GM23338 (cell line): ENCODE results near the gene GPHA2. TPM values are rescaled to one million over a fixed set of nuclear protein-coding genes. Genes with fewer than 3 reads are reported as not detected.

Experiments
- ATAC-seq: fragments of 200-7000 bp; cut with Tn5 transposase; 3 replicates; pipeline ENCODE4 v1.9.1; 2020
- DNase-seq: peaks from one replicate; pipeline ENCODE4 v3.0.0-alpha.2; 2015; ENCODE audit warnings: low spot score
- H2AFZ ChIP-seq: fragments of 200-600 bp; sonication (generic); 2 replicates; pipeline ENCODE4 v1.8.0; 2016; ENCODE audit warnings: antibody characterized with exemption, mild to moderate bottlenecking, moderate library complexity
- H3F3A ChIP-seq: fragments of 200-600 bp; sonication (generic); replicated peaks from 2 replicates; pipeline ENCODE4 v1.8.0; 2017; ENCODE audit warnings: antibody characterized with exemption, mixed run types, low read depth
- H3K27ac ChIP-seq: fragments of 200-600 bp; sonication (generic); 2 replicates; pipeline ENCODE4 v1.6.1; 2016; ENCODE audit warnings: low read depth
- H3K27me3 ChIP-seq: fragments of 200-600 bp; sonication (generic); 2 replicates; pipeline ENCODE4 v1.8.0; 2016; ENCODE audit warnings: mild to moderate bottlenecking, mixed run types, moderate library complexity; ENCODE audit not compliant: insufficient read depth
- H3K36me3 ChIP-seq: fragments of 200-600 bp; sonication (generic); 2 replicates; pipeline ENCODE4 v1.8.0; 2016; ENCODE audit warnings: mild to moderate bottlenecking; ENCODE audit not compliant: insufficient read depth
- H3K4me1 ChIP-seq: fragments of 200-600 bp; sonication (generic); 2 replicates; pipeline ENCODE4 v1.8.0; 2016; ENCODE audit warnings: mild to moderate bottlenecking, moderate library complexity; ENCODE audit not compliant: insufficient read depth
- H3K4me2 ChIP-seq: fragments of 200-600 bp; sonication (generic); 2 replicates; pipeline ENCODE4 v1.7.1; 2017; ENCODE audit warnings: mixed run types
- H3K4me3 ChIP-seq: fragments of 200-600 bp; sonication (generic); 2 replicates; pipeline ENCODE4 v1.6.1; 2016; ENCODE audit warnings: mixed run types
- H3K79me2 ChIP-seq: fragments of 200-600 bp; sonication (generic); replicated peaks from 2 replicates; pipeline ENCODE4 v1.8.0; 2017; ENCODE audit warnings: mild to moderate bottlenecking; ENCODE audit not compliant: insufficient read depth
- H3K9me2 ChIP-seq: fragments of 200-600 bp; sonication (generic); 2 replicates; pipeline ENCODE4 v1.8.0; 2017; ENCODE audit not compliant: insufficient read depth
- H4K20me1 ChIP-seq: fragments of 200-600 bp; sonication (generic); replicated peaks from 2 replicates; pipeline ENCODE4 v1.8.0; 2017; ENCODE audit warnings: mild to moderate bottlenecking; ENCODE audit not compliant: insufficient read depth
- H3K27ac Mint-ChIP-seq: 2 replicates; pipeline ENCODE4 v1.8.0; 2020; ENCODE audit warnings: inconsistent platforms, mild to moderate bottlenecking, moderate library complexity, mixed read lengths
- H3K27me3 Mint-ChIP-seq: 3 replicates; pipeline ENCODE4 v1.8.0; 2022; ENCODE audit warnings: low read depth, mild to moderate bottlenecking, moderate library complexity, mixed read lengths, inconsistent platforms; ENCODE audit not compliant: insufficient read depth, poor library complexity
- H3K36me3 Mint-ChIP-seq: 3 replicates; pipeline ENCODE4 v1.8.0; 2021; ENCODE audit warnings: low read depth, mild to moderate bottlenecking, inconsistent platforms, moderate library complexity, mixed read lengths
- H3K4me1 Mint-ChIP-seq: 3 replicates; pipeline ENCODE4 v1.8.0; 2020; ENCODE audit warnings: mild to moderate bottlenecking, inconsistent platforms, mixed read lengths
- H3K4me3 Mint-ChIP-seq: 3 replicates; pipeline ENCODE4 v1.8.0; 2021; ENCODE audit warnings: moderate library complexity, mild to moderate bottlenecking, inconsistent platforms, mixed read lengths
- H3K9me3 Mint-ChIP-seq: 3 replicates; pipeline ENCODE4 v1.8.0; 2020; ENCODE audit warnings: moderate library complexity, mild to moderate bottlenecking, inconsistent platforms, mixed read lengths
- CREB1 ChIP-seq: fragments of 250-450 bp; sonication (Bioruptor Pico); IDR thresholded peaks from 2 replicates; pipeline ENCODE4 v1.5.0; 2020; ENCODE audit warnings: low read depth, mild to moderate bottlenecking, moderate library complexity
- ETS1 ChIP-seq: IDR thresholded peaks from 2 replicates; pipeline ENCODE4 v1.6.1; 2016; ENCODE audit warnings: antibody characterized with exemption
- EZH2 ChIP-seq: fragments of 200-600 bp; sonication (generic); IDR thresholded peaks from one replicate; pipeline ENCODE4 v1.8.0; 2017; ENCODE audit warnings: antibody characterized with exemption, mild to moderate bottlenecking, low read depth; ENCODE audit not compliant: unreplicated experiment
- JUNB ChIP-seq: IDR thresholded peaks from one replicate; pipeline ENCODE4 v1.6.1; 2016; ENCODE audit warnings: antibody characterized with exemption; ENCODE audit not compliant: unreplicated experiment
- POLR2AphosphoS5 ChIP-seq: IDR thresholded peaks from 2 replicates; pipeline ENCODE4 v1.6.1; 2016; ENCODE audit warnings: antibody characterized with exemption, low read depth
- REST ChIP-seq: IDR thresholded peaks from one replicate; pipeline ENCODE4 v1.6.1; 2018; ENCODE audit warnings: antibody characterized with exemption; ENCODE audit not compliant: unreplicated experiment
- STAT1 ChIP-seq: IDR thresholded peaks from one replicate; pipeline ENCODE4 v1.6.1; 2016; ENCODE audit warnings: antibody characterized with exemption; ENCODE audit not compliant: unreplicated experiment
- ZNF331 ChIP-seq: fragments of 250-450 bp; sonication (Bioruptor Pico); IDR thresholded peaks from 2 replicates; pipeline ENCODE4 v1.5.0; 2020; ENCODE audit warnings: low read depth, mild to moderate bottlenecking, moderate library complexity
- polyA plus RNA-seq: library from polyadenylated mRNA; unstranded; fragments of >200 nt; fragmentation: Nextera tagmentation; extraction: Ambion mirVana; gene quantifications from 2 replicates; pipeline ENCODE4 v1.2.1, GENCODE V29; 2016
- total RNA-seq: library from RNA; depleted of rRNA; stranded (reverse); fragments of >200 nt; shearing (Covaris generic); gene quantifications from 2 replicates; pipeline ENCODE4 v1.2.3, GENCODE V29; 2014
- TF ChIP-seq, protein P1 (sequence below), 2 experiments: fragments of 200-600 bp in 1 of 2; sonication (generic) in 1 of 2; conservative IDR thresholded peaks; 2 replicates each; pipeline versions ENCODE4 v1.5.1 to v1.6.1; 2016 to 2017; ENCODE audit warnings: antibody characterized with exemption in 2 of 2, low read depth in 2 of 2, mild to moderate bottlenecking in 2 of 2, moderate library complexity in 1 of 2

Gene GPHA2
- total and polyA plus RNA-seq, 2 experiments from 2014 or later = 0.83 to 1.8 TPM

DNA sequence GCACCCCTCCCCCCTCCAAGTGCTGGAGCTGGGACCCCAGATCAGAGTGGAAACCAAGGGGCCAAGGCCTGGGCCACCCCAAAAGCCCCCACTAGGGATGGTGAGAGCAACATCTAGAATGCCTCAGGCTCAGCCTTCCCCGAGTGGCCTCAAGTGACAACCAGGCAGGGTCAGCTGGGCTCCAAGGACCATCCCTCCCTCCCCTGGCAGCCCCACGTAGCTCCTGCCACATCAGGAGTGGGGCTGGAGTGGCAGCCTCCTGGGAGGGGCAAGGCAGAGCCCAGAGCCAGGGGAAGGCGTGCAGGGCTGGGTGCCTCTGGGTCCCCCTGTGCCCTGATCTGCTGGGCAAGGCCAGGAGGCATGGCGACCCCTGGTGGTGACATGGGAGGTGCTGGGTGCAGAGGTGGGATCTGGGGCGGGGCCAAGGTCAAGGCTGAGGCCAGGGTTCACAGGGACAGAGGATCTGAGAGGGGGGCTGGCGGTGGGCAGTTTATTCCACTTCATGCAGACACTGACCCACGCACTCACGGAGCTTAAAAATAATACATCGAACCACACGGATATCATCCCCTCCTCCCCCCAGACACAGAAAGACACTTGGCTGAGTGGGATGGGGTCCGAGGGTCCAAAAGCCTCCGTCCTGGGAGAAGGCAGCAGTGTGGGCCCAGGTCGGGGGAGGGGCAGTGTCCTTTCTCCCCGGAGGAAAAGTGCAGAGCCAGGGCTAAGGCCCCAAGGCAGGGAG is 41.5 kb downstream of the GPHA2 start:
- Mint-ChIP-seq H3K36me3 (no peaks in the 10 kb centered on the region; the same call in 2 of the 3 replicates), H3K27ac (no peak overlapping the region), H3K9me3 (no peaks in the 10 kb centered on the region), H3K4me3 (no peak overlapping the region), H3K27me3 (peaks cover 17% of the 10 kb centered on the region), H3K4me1 (peaks cover 6% of the 10 kb centered on the region)
- Histone ChIP-seq H3K36me3 (no peaks in the 10 kb centered on the region), H3K4me1 (no peaks in the 10 kb centered on the region), H3K4me2 (no peak overlapping the region), H3K27ac (no peak overlapping the region), H4K20me1 (no peaks in the 10 kb centered on the region), H2AFZ (no peak overlapping the region), H3K79me2 (no peaks in the 10 kb centered on the region), H3K9me2 (no peaks in the 10 kb centered on the region), H3F3A (no peaks in the 10 kb centered on the region), H3K4me3 (no peak overlapping the region), H3K27me3 (no peaks in the 10 kb centered on the region)
- DNase-seq (peak; percentile 93), ATAC-seq (peak; percentile 95)
- no peak for TF ChIP-seq REST
- TF ChIP-seq, protein P1, sequence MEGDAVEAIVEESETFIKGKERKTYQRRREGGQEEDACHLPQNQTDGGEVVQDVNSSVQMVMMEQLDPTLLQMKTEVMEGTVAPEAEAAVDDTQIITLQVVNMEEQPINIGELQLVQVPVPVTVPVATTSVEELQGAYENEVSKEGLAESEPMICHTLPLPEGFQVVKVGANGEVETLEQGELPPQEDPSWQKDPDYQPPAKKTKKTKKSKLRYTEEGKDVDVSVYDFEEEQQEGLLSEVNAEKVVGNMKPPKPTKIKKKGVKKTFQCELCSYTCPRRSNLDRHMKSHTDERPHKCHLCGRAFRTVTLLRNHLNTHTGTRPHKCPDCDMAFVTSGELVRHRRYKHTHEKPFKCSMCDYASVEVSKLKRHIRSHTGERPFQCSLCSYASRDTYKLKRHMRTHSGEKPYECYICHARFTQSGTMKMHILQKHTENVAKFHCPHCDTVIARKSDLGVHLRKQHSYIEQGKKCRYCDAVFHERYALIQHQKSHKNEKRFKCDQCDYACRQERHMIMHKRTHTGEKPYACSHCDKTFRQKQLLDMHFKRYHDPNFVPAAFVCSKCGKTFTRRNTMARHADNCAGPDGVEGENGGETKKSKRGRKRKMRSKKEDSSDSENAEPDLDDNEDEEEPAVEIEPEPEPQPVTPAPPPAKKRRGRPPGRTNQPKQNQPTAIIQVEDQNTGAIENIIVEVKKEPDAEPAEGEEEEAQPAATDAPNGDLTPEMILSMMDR (conservative IDR thresholded peaks at IDR 0.05; ENCODE audit: low read depth in 2 of 2) = peak; percentile 82 to 100

DNA sequence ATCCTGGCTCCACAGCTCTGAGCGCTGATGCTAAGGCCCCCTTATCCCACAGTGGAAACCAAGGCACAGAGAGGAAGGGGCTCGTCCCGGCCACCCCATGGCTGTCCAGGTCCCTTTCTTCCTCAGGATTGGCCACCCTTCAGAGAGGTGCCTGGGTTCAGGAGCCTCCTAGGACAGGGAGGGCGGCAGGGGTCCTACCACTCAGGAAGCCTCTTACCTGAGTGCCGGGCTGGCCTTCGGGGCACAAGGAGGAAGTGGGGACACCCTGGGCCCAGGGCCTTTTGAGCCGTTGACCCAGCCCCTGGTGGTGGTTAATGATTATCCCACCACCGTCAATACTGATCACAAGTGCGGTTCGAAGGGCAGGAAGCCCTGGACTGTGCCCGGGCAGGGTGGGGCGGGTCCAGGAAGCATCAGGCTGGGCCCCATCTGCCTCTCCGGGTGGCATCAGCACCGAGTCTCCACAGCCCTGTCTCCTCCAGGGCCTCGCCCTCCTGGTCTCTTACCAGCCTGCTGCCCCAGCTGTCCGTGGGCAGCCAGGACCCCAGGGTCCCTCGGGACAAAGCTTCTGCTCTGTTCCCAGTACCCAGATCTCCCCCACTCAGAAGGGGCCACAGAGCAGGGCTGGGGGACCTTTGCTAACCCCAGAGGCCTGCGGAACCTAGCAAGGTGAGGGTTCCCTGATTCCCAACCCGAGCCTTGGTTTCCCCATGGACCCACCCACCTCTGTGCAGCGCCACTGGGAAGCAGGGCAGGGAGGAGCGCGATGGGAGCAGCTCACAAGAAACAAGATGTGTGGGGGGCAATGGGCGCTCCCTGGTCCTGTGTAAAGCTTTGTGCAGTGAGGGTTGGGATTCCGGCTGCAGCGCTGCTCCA is 42.3 kb downstream of the GPHA2 start:
- no peak overlapping the region for H2AFZ ChIP-seq
- H3K27me3 ChIP-seq = no peaks in the 10 kb centered on the region
- H3K9me2 ChIP-seq = no peaks in the 10 kb centered on the region
- H3K36me3 ChIP-seq = no peaks in the 10 kb centered on the region
- Mint-ChIP-seq H3K27me3 (peaks cover 16% of the 10 kb centered on the region), H3K4me1 (peaks cover 11% of the 10 kb centered on the region), H3K4me3 (no peak overlapping the region), H3K36me3 (no peaks in the 10 kb centered on the region; the same call in 2 of the 3 replicates), H3K27ac (no peak overlapping the region), H3K9me3 (no peaks in the 10 kb centered on the region)
- no peak for DNase-seq
- H3K4me3 ChIP-seq = no peak overlapping the region
- H4K20me1 ChIP-seq = no peaks in the 10 kb centered on the region
- H3K4me1 ChIP-seq = 0 out of 2 replicates have a peak, but pooled peaks cover 4% of the 10 kb centered on the region
- peak; percentile 14 for ATAC-seq
- H3F3A ChIP-seq = no peaks in the 10 kb centered on the region
- no peak overlapping the region for H3K27ac ChIP-seq
- no peaks in the 10 kb centered on the region for H3K79me2 ChIP-seq
- no peak overlapping the region for H3K4me2 ChIP-seq
- TF ChIP-seq POLR2AphosphoS5 = no peak
- no peak for TF ChIP-seq STAT1
- TF ChIP-seq REST = no peak
- TF ChIP-seq JUNB = no peak
- TF ChIP-seq ETS1 = no peak
- TF ChIP-seq ZNF331 = no peak
- TF ChIP-seq EZH2 = no peak
- TF ChIP-seq CREB1 (CRISPR knock-in tag) = no peak
